Measurements from ENCODE around the gene RBM8A. TPM values are rescaled to one million over a fixed set of nuclear protein-coding genes. Genes with fewer than 3 reads are reported as not detected.

The RBM8A gene
- total and polyA plus RNA-seq, 3 donors from 2014 or later: 123 to 174 (median 158) TPM

- WGBS, 2 donors: 90 to 93% methylated on average over 4 of the region's 4 CpGs
Observed at GRCh38 chr1:145946477-145946986, 19.2 kb upstream of the RBM8A start.

GRCh38 chr1:145944532-145944931 lies 17.2 kb upstream of the RBM8A start:
- TF ChIP-seq POLR2A (IDR thresholded peaks at IDR 0.05): no peak
- no peak for TF ChIP-seq CTCF (IDR thresholded peaks at IDR 0.05)
- WGBS, 2 donors: 91 to 97% methylated on average over 3 of the region's 3 CpGs
- intact Hi-C loops (cut with DNase I; ENCODE audit: low total_unique reads): no loop called here
- Histone ChIP-seq H3K4me3 (no peak overlapping the region), H3K36me3 (ENCODE audit: low read depth, missing control alignments) (no peaks in the 10 kb centered on the region), H3K27me3 (no peaks in the 10 kb centered on the region), H3K27ac (no peak overlapping the region), H3K4me1 (no peaks in the 10 kb centered on the region), H3K9me3 (no peaks in the 10 kb centered on the region)
- DNase-seq: no peak

More at GRCh38 chr1:145946477-145946986, 19.2 kb upstream of the RBM8A start:
- intact Hi-C loops (cut with DNase I; ENCODE audit: low total_unique reads): no loop called here
- Histone ChIP-seq H3K27me3 (no peaks in the 10 kb centered on the region), H3K4me1 (no peaks in the 10 kb centered on the region), H3K27ac (no peak overlapping the region), H3K36me3 (ENCODE audit: low read depth, missing control alignments) (no peaks in the 10 kb centered on the region), H3K4me3 (no peak overlapping the region), H3K9me3 (no peaks in the 10 kb centered on the region)
- TF ChIP-seq POLR2A (IDR thresholded peaks at IDR 0.05) (no peak), CTCF (IDR thresholded peaks at IDR 0.05) (no peak)
- no peak for DNase-seq

- no peak overlapping the region for H3K27ac ChIP-seq
- intact Hi-C loops (cut with DNase I; ENCODE audit: low total_unique reads): no loop called here
- H3K27me3 ChIP-seq: no peaks in the 10 kb centered on the region
- TF ChIP-seq POLR2A (IDR thresholded peaks at IDR 0.05): no peak
- TF ChIP-seq CTCF (IDR thresholded peaks at IDR 0.05): no peak
- no peaks in the 10 kb centered on the region for H3K9me3 ChIP-seq
- WGBS, 2 donors: 78 to 82% methylated on average over 6 of the region's 6 CpGs
- no peak overlapping the region for H3K4me3 ChIP-seq
- DNase-seq: no peak
- H3K4me1 ChIP-seq: no peaks in the 10 kb centered on the region
- no peaks in the 10 kb centered on the region for H3K36me3 ChIP-seq (ENCODE audit: low read depth, missing control alignments)
Observed at GRCh38 chr1:145942871-145943270, 15.6 kb upstream of the RBM8A start.

- no peak for TF ChIP-seq CTCF (IDR thresholded peaks at IDR 0.05)
- no peak for TF ChIP-seq POLR2A (IDR thresholded peaks at IDR 0.05)
- no peaks in the 10 kb centered on the region for H3K4me1 ChIP-seq
- no peak overlapping the region for H3K27ac ChIP-seq
- WGBS, 2 donors: 69 to 71% methylated on average over 4 of the region's 4 CpGs
- no peak for DNase-seq
- H3K27me3 ChIP-seq: no peaks in the 10 kb centered on the region
- H3K4me3 ChIP-seq: no peak overlapping the region
- no peaks in the 10 kb centered on the region for H3K36me3 ChIP-seq (ENCODE audit: low read depth, missing control alignments)
- intact Hi-C loops (cut with DNase I; ENCODE audit: low total_unique reads): no loop called here
- H3K9me3 ChIP-seq: no peaks in the 10 kb centered on the region
Observed at GRCh38 chr1:145942405-145942804, 15.1 kb upstream of the RBM8A start.

GRCh38 chr1:145937436-145937835 lies 10.2 kb upstream of the RBM8A start:
- WGBS, 2 donors: 83 to 100% methylated on average over 1 of the region's 1 CpG

More at GRCh38 chr1:145937436-145937835, 10.2 kb upstream of the RBM8A start:
- Histone ChIP-seq H3K27ac (no peak overlapping the region), H3K27me3 (no peaks in the 10 kb centered on the region), H3K4me3 (no peak overlapping the region), H3K4me1 (no peaks in the 10 kb centered on the region), H3K9me3 (no peaks in the 10 kb centered on the region), H3K36me3 (ENCODE audit: low read depth, missing control alignments) (no peaks in the 10 kb centered on the region)
- intact Hi-C loops (cut with DNase I; ENCODE audit: low total_unique reads): no loop called here
- DNase-seq: no peak
- no peak for TF ChIP-seq CTCF (IDR thresholded peaks at IDR 0.05)
- TF ChIP-seq POLR2A (IDR thresholded peaks at IDR 0.05): no peak
